Sigmoid colon (tissue), 4 donors: ENCODE measurements around the gene TBCE.

Experiments used
- CTCF ChIP-seq, 4 experiments: fragments of 450-650 bp in 3 of 4; fragments of 200-600 bp in 1 of 4; IDR thresholded peaks; one replicate each; pipeline ENCODE4 v1.5.1; 2016 to 2019; ENCODE audit warnings: antibody characterized with exemption in 4 of 4, mild to moderate bottlenecking in 3 of 4, moderate library complexity in 2 of 4
- EP300 ChIP-seq, 4 donors: sonication (generic); formaldehyde crosslinking; IDR thresholded peaks; one replicate each; pipeline ENCODE4 v1.6.1; 2017; ENCODE audit warnings: antibody characterized with exemption in 4 of 4

- TF ChIP-seq CTCF (IDR thresholded peaks at IDR 0.05) (no peak), EP300 (IDR thresholded peaks at IDR 0.05) (no peak)
Measured at GRCh38 chr1:235358899-235359298, 8.3 kb upstream of the TBCE start.
